IMR-90 (cell line): ENCODE results near the gene RASGEF1C. TPM values are rescaled to one million over a fixed set of nuclear protein-coding genes. Genes with fewer than 3 reads are reported as not detected.

Experiments
- ATAC-seq: fragments of 200-7000 bp; cut with Tn5 transposase; 2 replicates; pipeline ENCODE4 v1.9.1; 2020; ENCODE audit warnings: low read depth, mild to moderate bottlenecking, moderate library complexity
- BruUV-seq: library from RNA; stranded (reverse); fragments of 400-500 nt; replicated peaks from 2 replicates; lab custom pipeline; 2021; lab: Mats Ljungman, UMichigan
- CTCF ChIA-PET: fragments of 300-600 bp; formaldehyde crosslinking; extraction: SDS; loops from one replicate; lab custom pipeline; 2021; ENCODE audit warnings: antibody characterized with exemption; lab: Yijun Ruan, JAX
- POLR2A ChIA-PET: fragments of 300-600 bp; sonication (Branson Sonifier 250); formaldehyde crosslinking; loops from one replicate; lab custom pipeline; 2022; ENCODE audit warnings: antibody characterized with exemption; ENCODE audit not compliant: unreplicated experiment; lab: Charles Lee
- DNase-seq: peaks from one replicate; pipeline ENCODE4 v3.0.0; 2013
- H2AFZ ChIP-seq: replicated peaks from 2 replicates; pipeline ENCODE3; 2013; ENCODE audit warnings: low read length, mild to moderate bottlenecking; ENCODE audit not compliant: poor library complexity
- H2AK5ac ChIP-seq: 2 replicates; pipeline ENCODE4 v1.6.1; 2013; ENCODE audit warnings: low read depth, low read length, inconsistent platforms
- H2AK9ac ChIP-seq: replicated peaks from 2 replicates; pipeline ENCODE3; 2013; ENCODE audit warnings: mild to moderate bottlenecking, low read depth, low read length, moderate library complexity; ENCODE audit not compliant: poor library complexity
- H2BK120ac ChIP-seq: 2 replicates; pipeline ENCODE4 v1.6.1; 2013; ENCODE audit warnings: low read depth, low read length, inconsistent platforms
- H2BK15ac ChIP-seq: 3 replicates; pipeline ENCODE4 v1.6.1; 2013; ENCODE audit warnings: low read depth, low read length, inconsistent platforms
- H2BK20ac ChIP-seq: 2 replicates; pipeline ENCODE4 v1.6.1; 2013; ENCODE audit warnings: low read depth, mild to moderate bottlenecking, inconsistent platforms, low read length, moderate library complexity
- H2BK5ac ChIP-seq: 2 replicates; pipeline ENCODE4 v1.6.1; 2013; ENCODE audit warnings: mild to moderate bottlenecking, low read depth, low read length, inconsistent platforms; ENCODE audit not compliant: poor library complexity, severe bottlenecking
- H3K14ac ChIP-seq: replicated peaks from 2 replicates; pipeline ENCODE4 v1.6.1; 2013; ENCODE audit warnings: low read depth, low read length, inconsistent platforms
- H3K18ac ChIP-seq: 2 replicates; pipeline ENCODE4 v1.6.1; 2013; ENCODE audit warnings: low read depth, low read length, control low read depth
- H3K23ac ChIP-seq: 2 replicates; pipeline ENCODE4 v1.6.1; 2013; ENCODE audit warnings: low read depth, low read length, inconsistent platforms
- H3K27ac ChIP-seq: 2 replicates; pipeline ENCODE4 v1.5.1; 2013; ENCODE audit warnings: mild to moderate bottlenecking, control low read depth, low read length; ENCODE audit not compliant: insufficient read depth
- H3K27me3 ChIP-seq: 2 replicates; pipeline ENCODE4 v1.6.1; 2013; ENCODE audit warnings: low read length; ENCODE audit not compliant: control insufficient read depth, insufficient read depth
- H3K36me3 ChIP-seq: 2 replicates; pipeline ENCODE4 v1.6.1; 2013; ENCODE audit warnings: low read length, mixed read lengths; ENCODE audit not compliant: control insufficient read depth, insufficient read depth
- H3K4ac ChIP-seq: 2 replicates; pipeline ENCODE4 v1.6.1; 2013; ENCODE audit warnings: low read depth, low read length, inconsistent platforms
- H3K4me1 ChIP-seq: 2 replicates; pipeline ENCODE4 v1.6.1; 2013; ENCODE audit warnings: low read length, mixed read lengths; ENCODE audit not compliant: control insufficient read depth, insufficient read depth
- H3K4me2 ChIP-seq: 2 replicates; pipeline ENCODE4 v1.6.1; 2013; ENCODE audit warnings: low read depth, mild to moderate bottlenecking, control low read depth, low read length, moderate library complexity
- H3K4me3 ChIP-seq: 2 replicates; pipeline ENCODE4 v1.5.1; 2013; ENCODE audit warnings: low read depth, mild to moderate bottlenecking, control low read depth, low read length, moderate library complexity; ENCODE audit not compliant: insufficient read depth
- H3K56ac ChIP-seq: 2 replicates; pipeline ENCODE4 v1.6.1; 2013; ENCODE audit warnings: low read length, inconsistent platforms; ENCODE audit not compliant: insufficient read depth; ENCODE audit errors: extremely low read depth
- H3K79me1 ChIP-seq, 2 experiments: 2 replicates each; pipeline ENCODE4 v1.6.1; 2013; ENCODE audit warnings: low read length in 2 of 2, inconsistent platforms in 1 of 2, low read depth in 1 of 2
- H3K9ac ChIP-seq: 2 replicates; pipeline ENCODE4 v1.6.1; 2013; ENCODE audit warnings: low read depth, low read length, control low read depth
- H3K9me1 ChIP-seq: 2 replicates; pipeline ENCODE4 v1.6.1; 2013; ENCODE audit warnings: low read length, inconsistent platforms; ENCODE audit not compliant: insufficient read depth
- H3K9me3 ChIP-seq: 2 replicates; pipeline ENCODE4 v1.6.1; 2013; ENCODE audit warnings: low read length; ENCODE audit not compliant: control insufficient read depth, insufficient read depth
- H4K20me1 ChIP-seq: 2 replicates; pipeline ENCODE4 v1.6.1; 2013; ENCODE audit warnings: low read length, inconsistent platforms; ENCODE audit not compliant: insufficient read depth
- H4K5ac ChIP-seq: 2 replicates; pipeline ENCODE4 v1.6.1; 2013; ENCODE audit warnings: mild to moderate bottlenecking, low read depth, low read length, control low read depth
- H4K8ac ChIP-seq, 2 experiments: 2 replicates each; pipeline ENCODE4 v1.6.1; 2013; ENCODE audit warnings: low read depth in 2 of 2, low read length in 2 of 2, control low read depth in 1 of 2, inconsistent platforms in 1 of 2
- H4K91ac ChIP-seq: 2 replicates; pipeline ENCODE4 v1.6.1; 2013; ENCODE audit warnings: low read depth, low read length, inconsistent platforms; ENCODE audit not compliant: insufficient read depth
- CEBPB ChIP-seq: IDR thresholded peaks from 2 replicates; pipeline ENCODE4 v1.6.1; 2012; ENCODE audit warnings: low read depth, low read length, improper control_type of control experiment
- CHD1 ChIP-seq: IDR thresholded peaks from 2 replicates; pipeline ENCODE4 v1.6.1; 2012; ENCODE audit warnings: low read depth, low read length, improper control_type of control experiment
- MAFK ChIP-seq: IDR thresholded peaks from 2 replicates; pipeline ENCODE4 v1.6.1; 2012; ENCODE audit warnings: low read depth, low read length, improper control_type of control experiment
- MAZ ChIP-seq: IDR thresholded peaks from 2 replicates; pipeline ENCODE4 v1.6.1; 2012; ENCODE audit warnings: low read depth, mild to moderate bottlenecking, low read length, improper control_type of control experiment, moderate library complexity, borderline replicate concordance
- MXI1 ChIP-seq: IDR thresholded peaks from 2 replicates; pipeline ENCODE4 v1.6.1; 2012; ENCODE audit warnings: low read depth, mild to moderate bottlenecking, low read length, moderate library complexity, borderline replicate concordance
- NFE2L2 ChIP-seq: fragments of 150-350 bp; IDR thresholded peaks from 2 replicates; pipeline ENCODE4 v1.6.1; 2016; ENCODE audit warnings: low read depth, mild to moderate bottlenecking, low read length
- SMC3 ChIP-seq: fragments of 150-350 bp; IDR thresholded peaks from 2 replicates; pipeline ENCODE4 v1.6.1; 2016; ENCODE audit warnings: low read depth, mild to moderate bottlenecking, antibody characterized with exemption, low read length, moderate library complexity
- WGBS, 2 experiments: methylation state at CpG; one replicate each; pipeline versions ENCODE4 v1.1.5 to v1.1.7; 2013; ENCODE audit warnings: missing lambda C conversion rate in 2 of 2; ENCODE audit not compliant: insufficient read length in 1 of 2; ENCODE audit errors: extremely low coverage in 2 of 2; 5-methylcytosine and 5-hydroxymethylcytosine counted together
- dilution Hi-C: fragments of 300-500 bp; cut with HindIII; formaldehyde crosslinking; loops from one replicate; pipeline ENCODE4 v1.14.3; 2018; ENCODE audit warnings: low sequenced_read_pairs; ENCODE audit not compliant: unreplicated experiment
- in situ Hi-C: fragments of 300-500 bp; cut with MboI; formaldehyde crosslinking; loops from 3 replicates; pipeline ENCODE4 v1.14.3; 2019; ENCODE audit warnings: low sequenced_read_pairs, inconsistent platforms, mixed read lengths
- intact Hi-C: fragments of 100-400 bp; cut with micrococcal nuclease; formaldehyde crosslinking; loops from 2 replicates; pipeline ENCODE4 v1.10.0; 2022
- polyA plus RNA-seq, 3 experiments: library from polyadenylated mRNA; depleted of rRNA; stranded (reverse); fragments of >200 nt; gene quantifications; 2 replicates each; pipeline ENCODE4 v1.2.3, GENCODE V29; 2012; ENCODE audit warnings: low replicate concordance in 1 of 3
- total RNA-seq: library from RNA; depleted of rRNA; stranded (reverse); fragments of >200 nt; gene quantifications from 2 replicates; pipeline ENCODE4 v1.2.3, GENCODE V29; 2012
- TF ChIP-seq, protein P1 (sequence below): conservative IDR thresholded peaks from 2 replicates; pipeline ENCODE4 v1.5.1; 2012; ENCODE audit warnings: mild to moderate bottlenecking, low read depth, low read length, improper control_type of control experiment

RASGEF1C gene
- total and polyA plus RNA-seq, 2 of the 4 experiments (the other 2 are of a cell fraction): not detected

- Histone ChIP-seq H4K5ac (no peak overlapping the region), H2BK5ac (no peak overlapping the region), H3K4me1 (no peaks in the 10 kb centered on the region; the same call in 1 of the 2 replicates), H3K9me3 (no peaks in the 10 kb centered on the region; the same call in 1 of the 2 replicates), H2BK120ac (no peak overlapping the region), H3K4me2 (no peak overlapping the region), H3K9ac (no peak overlapping the region), H2AFZ (no peak overlapping the region), H3K36me3 (no peaks in the 10 kb centered on the region), H4K91ac (no peak overlapping the region), H3K79me1 (no peaks in the 10 kb centered on the region), H3K14ac (no peak overlapping the region), H4K8ac (no peak overlapping the region), H2BK15ac (no peak overlapping the region), H2AK5ac (no peak overlapping the region), H3K9me1 (no peaks in the 10 kb centered on the region), H3K27ac (no peak overlapping the region), H3K4ac (no peak overlapping the region), H3K27me3 (peaks cover 24% of the 10 kb centered on the region; the same call in 1 of the 2 replicates), H2BK20ac (no peak overlapping the region), H3K23ac (no peak overlapping the region), H3K56ac (no peak overlapping the region), H3K4me3 (no peak overlapping the region), H3K18ac (no peak overlapping the region), H2AK9ac (no peak overlapping the region), H4K20me1 (no peaks in the 10 kb centered on the region; the same call in 1 of the 2 replicates)
- ATAC-seq (no peak), DNase-seq (no peak)
- no peak for TF ChIP-seq CEBPB
- no peak for TF ChIP-seq SMC3
- no peak for TF ChIP-seq MAZ
- TF ChIP-seq, protein P1, sequence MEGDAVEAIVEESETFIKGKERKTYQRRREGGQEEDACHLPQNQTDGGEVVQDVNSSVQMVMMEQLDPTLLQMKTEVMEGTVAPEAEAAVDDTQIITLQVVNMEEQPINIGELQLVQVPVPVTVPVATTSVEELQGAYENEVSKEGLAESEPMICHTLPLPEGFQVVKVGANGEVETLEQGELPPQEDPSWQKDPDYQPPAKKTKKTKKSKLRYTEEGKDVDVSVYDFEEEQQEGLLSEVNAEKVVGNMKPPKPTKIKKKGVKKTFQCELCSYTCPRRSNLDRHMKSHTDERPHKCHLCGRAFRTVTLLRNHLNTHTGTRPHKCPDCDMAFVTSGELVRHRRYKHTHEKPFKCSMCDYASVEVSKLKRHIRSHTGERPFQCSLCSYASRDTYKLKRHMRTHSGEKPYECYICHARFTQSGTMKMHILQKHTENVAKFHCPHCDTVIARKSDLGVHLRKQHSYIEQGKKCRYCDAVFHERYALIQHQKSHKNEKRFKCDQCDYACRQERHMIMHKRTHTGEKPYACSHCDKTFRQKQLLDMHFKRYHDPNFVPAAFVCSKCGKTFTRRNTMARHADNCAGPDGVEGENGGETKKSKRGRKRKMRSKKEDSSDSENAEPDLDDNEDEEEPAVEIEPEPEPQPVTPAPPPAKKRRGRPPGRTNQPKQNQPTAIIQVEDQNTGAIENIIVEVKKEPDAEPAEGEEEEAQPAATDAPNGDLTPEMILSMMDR: no peak
- no peak for TF ChIP-seq MXI1
- TF ChIP-seq CHD1: no peak
- no peak for TF ChIP-seq MAFK
- no peak for TF ChIP-seq NFE2L2
- ChIA-PET POLR2A (no interaction called here), CTCF (no interaction called here)
- in situ Hi-C loops: loop anchor here (25.0 kb wide), 1 partner anchor 322 kb away; no protein-coding TSS in a partner anchor
- dilution Hi-C loops: no loop called here
- no TSS peak for BruUV-seq
- WGBS, 2 experiments: 100% methylated on average over 1 of the region's 10 CpGs; no CpG with 5 or more reads in 1 of the 2 experiments
- intact Hi-C loops: no loop called here
Measured at GRCh38 chr5:180140079-180140554, 68.9 kb downstream of the RASGEF1C start.
